HepG2 (cell line): ENCODE measurements around the gene GRIK5. TPM values are rescaled to one million over a fixed set of nuclear protein-coding genes. Genes with fewer than 3 reads are reported as not detected.

Experiments
- AGO1 ChIP-seq: fragments of 200-400 bp; formaldehyde crosslinking; IDR thresholded peaks from 2 replicates; pipeline ENCODE4 v1.6.1; 2017; ENCODE audit warnings: mild to moderate bottlenecking, low read depth, low read length, moderate library complexity; ENCODE audit not compliant: poor library complexity, severe bottlenecking
- CENPX ChIP-seq: sonication (generic); formaldehyde crosslinking; IDR thresholded peaks from 2 replicates; pipeline ENCODE4 v1.9.0; 2021; ENCODE audit warnings: mild to moderate bottlenecking, missing genetic modification reagents, moderate library complexity
- CREM ChIP-seq, 2 experiments: sonication (generic) in 1 of 2; formaldehyde crosslinking in 1 of 2; IDR thresholded peaks; 2 replicates each; pipeline versions ENCODE4 v1.4.0 to v1.6.1; 2016 to 2020; ENCODE audit warnings: antibody characterized with exemption in 1 of 2, mild to moderate bottlenecking in 1 of 2, missing genetic modification reagents in 1 of 2
- DBP ChIP-seq: sonication (generic); formaldehyde crosslinking; IDR thresholded peaks from 2 replicates; pipeline ENCODE4 v1.4.0; 2020; ENCODE audit warnings: missing genetic modification reagents; ENCODE audit errors: not compliant biosample characterization
- ELF4 ChIP-seq: sonication (generic); formaldehyde crosslinking; IDR thresholded peaks from 2 replicates; pipeline ENCODE4 v1.5.0; 2020; ENCODE audit warnings: missing genetic modification reagents, mild to moderate bottlenecking, moderate library complexity, borderline replicate concordance
- REPIN1 ChIP-seq: sonication (generic); formaldehyde crosslinking; IDR thresholded peaks from 2 replicates; pipeline ENCODE4 v1.8.0; 2022; ENCODE audit warnings: missing genetic modification reagents, low read depth, mild to moderate bottlenecking, borderline replicate concordance
- RORA ChIP-seq: sonication (generic); formaldehyde crosslinking; IDR thresholded peaks from 2 replicates; pipeline ENCODE4 v1.5.0; 2020; ENCODE audit warnings: mild to moderate bottlenecking, missing genetic modification reagents, moderate library complexity
- SKI ChIP-seq: fragments of 450-650 bp; IDR thresholded peaks from one replicate; pipeline ENCODE4 v1.6.1; 2018; ENCODE audit warnings: mild to moderate bottlenecking; ENCODE audit not compliant: partially characterized antibody
- TCF7L2 ChIP-seq: IDR thresholded peaks from 2 replicates; pipeline ENCODE4 v1.6.1; 2011; ENCODE audit warnings: mild to moderate bottlenecking, low read depth, low read length, moderate library complexity
- TOE1 ChIP-seq: sonication (generic); formaldehyde crosslinking; IDR thresholded peaks from 2 replicates; pipeline ENCODE4 v1.4.0; 2020; ENCODE audit warnings: mild to moderate bottlenecking, missing genetic modification reagents
- UBTF ChIP-seq: sonication (generic); formaldehyde crosslinking; IDR thresholded peaks from 2 replicates; pipeline ENCODE4 v1.4.0; 2020; ENCODE audit warnings: mild to moderate bottlenecking, missing genetic modification reagents
- ZFP41 ChIP-seq: sonication (generic); formaldehyde crosslinking; IDR thresholded peaks from 2 replicates; pipeline ENCODE4 v1.4.0; 2020; ENCODE audit warnings: mild to moderate bottlenecking, missing genetic modification reagents, borderline replicate concordance
- ZNF160 ChIP-seq: sonication (generic); formaldehyde crosslinking; IDR thresholded peaks from 2 replicates; pipeline ENCODE4 v1.8.0; 2022; ENCODE audit warnings: mild to moderate bottlenecking, inconsistent platforms, missing genetic modification reagents
- ZNF280D ChIP-seq: sonication (generic); formaldehyde crosslinking; IDR thresholded peaks from 2 replicates; pipeline ENCODE4 v1.5.1; 2020; ENCODE audit warnings: mild to moderate bottlenecking, missing genetic modification reagents
- ZNF33B ChIP-seq: sonication (generic); formaldehyde crosslinking; IDR thresholded peaks from 2 replicates; pipeline ENCODE4 v1.5.1; 2020; ENCODE audit warnings: mild to moderate bottlenecking, missing genetic modification reagents
- ZNF547 ChIP-seq: sonication (generic); formaldehyde crosslinking; IDR thresholded peaks from 2 replicates; pipeline ENCODE4 v1.5.1; 2020; ENCODE audit warnings: mild to moderate bottlenecking, missing genetic modification reagents
- ZNF772 ChIP-seq: sonication (generic); formaldehyde crosslinking; IDR thresholded peaks from 2 replicates; pipeline ENCODE4 v1.5.0; 2020; ENCODE audit warnings: mild to moderate bottlenecking, missing genetic modification reagents
- ZNF773 ChIP-seq: sonication (generic); formaldehyde crosslinking; IDR thresholded peaks from 2 replicates; pipeline ENCODE4 v1.4.0; 2020; ENCODE audit warnings: missing genetic modification reagents, borderline replicate concordance
- polyA plus RNA-seq, 8 experiments: library from polyadenylated mRNA; depleted of rRNA in 3 of 8; stranded (reverse) in 7 of 8; unstranded in 1 of 8; fragments of >200 nt; fragmentation: Illumina TruSeq in 4 of 8; extraction: Trizol in 4 of 8; gene quantifications; 2 replicates each; pipeline versions ENCODE4 v1.2.1 to v1.2.3, GENCODE V29; 2011 to 2016; ENCODE audit warnings: low read depth in 4 of 8, missing spikeins in 1 of 8, mixed read lengths in 1 of 8; ENCODE audit not compliant: insufficient read depth in 1 of 8
- total RNA-seq, 5 experiments: library from RNA; depleted of rRNA; stranded (reverse); fragments of >200 nt; fragmentation: Illumina TruSeq; extraction: Trizol; gene quantifications; 2 replicates each; pipeline ENCODE4 v1.2.3, GENCODE V29; 2016; ENCODE audit warnings: low read depth in 1 of 5
- TF ChIP-seq, protein P1 (sequence below): sonication (generic); formaldehyde crosslinking; IDR thresholded peaks from 2 replicates; pipeline ENCODE4 v1.5.0; 2020; ENCODE audit warnings: missing genetic modification reagents
- TF ChIP-seq, protein P2 (sequence below): IDR thresholded peaks from 2 replicates; pipeline ENCODE4 v1.6.1; 2016; ENCODE audit warnings: low read depth, borderline replicate concordance

The GRIK5 gene
- total and polyA plus RNA-seq, 2 of the 13 experiments (the other 11 are each of a cell fraction or from before 2014, with no cell fraction given) = not detected

GRCh38 chr19:42108527-42109389 is 38.8 kb upstream of the GRIK5 start (continued):
- TF ChIP-seq ZNF547 (CRISPR knock-in tag) (no peak), ZNF773 (CRISPR knock-in tag) (no peak), ZNF772 (CRISPR knock-in tag) (no peak), ZNF160 (CRISPR knock-in tag) (no peak), UBTF (CRISPR knock-in tag) (no peak), DBP (CRISPR knock-in tag) (no peak), ZFP41 (CRISPR knock-in tag) (no peak), TCF7L2 (no peak), ZNF280D (CRISPR knock-in tag) (no peak), AGO1 (no peak), REPIN1 (CRISPR knock-in tag) (no peak; the same call in 1 of the 2 replicates), CENPX (no peak), ZNF33B (CRISPR knock-in tag) (no peak), SKI (no peak), CREM (IDR thresholded peaks at IDR 0.05) (no peak), CREM (CRISPR knock-in tag; IDR thresholded peaks at IDR 0.05) (no peak), ELF4 (CRISPR knock-in tag) (no peak), TOE1 (CRISPR knock-in tag) (no peak), RORA (CRISPR knock-in tag) (no peak)
- TF ChIP-seq, protein P1, sequence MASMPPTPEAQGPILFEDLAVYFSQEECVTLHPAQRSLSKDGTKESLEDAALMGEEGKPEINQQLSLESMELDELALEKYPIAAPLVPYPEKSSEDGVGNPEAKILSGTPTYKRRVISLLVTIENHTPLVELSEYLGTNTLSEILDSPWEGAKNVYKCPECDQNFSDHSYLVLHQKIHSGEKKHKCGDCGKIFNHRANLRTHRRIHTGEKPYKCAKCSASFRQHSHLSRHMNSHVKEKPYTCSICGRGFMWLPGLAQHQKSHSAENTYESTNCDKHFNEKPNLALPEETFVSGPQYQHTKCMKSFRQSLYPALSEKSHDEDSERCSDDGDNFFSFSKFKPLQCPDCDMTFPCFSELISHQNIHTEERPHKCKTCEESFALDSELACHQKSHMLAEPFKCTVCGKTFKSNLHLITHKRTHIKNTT = no peak
- TF ChIP-seq, protein P2, sequence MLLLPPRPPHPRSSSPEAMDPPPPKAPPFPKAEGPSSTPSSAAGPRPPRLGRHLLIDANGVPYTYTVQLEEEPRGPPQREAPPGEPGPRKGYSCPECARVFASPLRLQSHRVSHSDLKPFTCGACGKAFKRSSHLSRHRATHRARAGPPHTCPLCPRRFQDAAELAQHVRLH (CRISPR knock-in tag) = peak; percentile 89; the same call in 1 of the 2 replicates
